Suprapubic skin (tissue), 4 donors: ENCODE data around the gene RNF145. TPM values are rescaled to one million over a fixed set of nuclear protein-coding genes. Genes with fewer than 3 reads are reported as not detected.

Source experiments
- DNase-seq, 2 donors: peaks; one replicate each; pipeline ENCODE4 v3.0.0-alpha.2; 2019; ENCODE audit warnings: low spot score in 2 of 2
- H3K27ac ChIP-seq: fragments of 200-600 bp; sonication (generic); one replicate; pipeline ENCODE4 v1.5.1; 2019
- H3K27me3 ChIP-seq: fragments of 200-600 bp; sonication (generic); one replicate; pipeline ENCODE4 v1.5.1; 2019
- H3K36me3 ChIP-seq: fragments of 200-600 bp; sonication (generic); one replicate; pipeline ENCODE4 v1.5.1; 2019
- H3K4me1 ChIP-seq: fragments of 200-600 bp; sonication (generic); one replicate; pipeline ENCODE4 v1.5.1; 2019
- H3K4me3 ChIP-seq: fragments of 200-600 bp; sonication (generic); one replicate; pipeline ENCODE4 v1.5.1; 2019; ENCODE audit warnings: mild to moderate bottlenecking
- H3K9me3 ChIP-seq: fragments of 200-600 bp; sonication (generic); one replicate; pipeline ENCODE4 v1.5.1; 2019
- CTCF ChIP-seq, 2 donors: fragments of 200-600 bp in 1 of 2; fragments of 450-650 bp in 1 of 2; sonication (generic) in 1 of 2; IDR thresholded peaks; one replicate each; pipeline ENCODE4 v1.5.1; 2016 to 2019; ENCODE audit warnings: antibody characterized with exemption in 2 of 2, mild to moderate bottlenecking in 1 of 2, moderate library complexity in 1 of 2
- EP300 ChIP-seq: sonication (generic); formaldehyde crosslinking; IDR thresholded peaks from one replicate; pipeline ENCODE4 v1.6.1; 2017; ENCODE audit warnings: antibody characterized with exemption
- POLR2A ChIP-seq, 2 donors: fragments of 450-650 bp; IDR thresholded peaks; one replicate each; pipeline ENCODE4 v1.6.1; 2017; ENCODE audit warnings: antibody characterized with exemption in 2 of 2, mild to moderate bottlenecking in 2 of 2, moderate library complexity in 2 of 2
- POLR2AphosphoS5 ChIP-seq, 3 donors: sonication (generic); formaldehyde crosslinking; IDR thresholded peaks; one replicate each; pipeline ENCODE4 v1.6.1; 2017; ENCODE audit warnings: antibody characterized with exemption in 3 of 3
- whole genome bisulfite sequencing: methylation state at CpG from one replicate; pipeline ENCODE4 v1.1.5; 2018; 5-methylcytosine and 5-hydroxymethylcytosine counted together
- total RNA-seq, 4 donors: library from RNA; depleted of rRNA; stranded (reverse); fragments of >200 nt; gene quantifications; one replicate each; pipeline ENCODE4 v1.1.0, GENCODE V29; 2016

RNF145 gene
- total RNA-seq, 4 donors from 2014 or later, result 37.4 to 57.0 (median 48.2) TPM

GRCh38 chr5:159252195-159252594, 42.8 kb upstream of the RNF145 start:
- DNase-seq, result no peak
- no peaks in the 10 kb centered on the region for H3K9me3 ChIP-seq
- TF ChIP-seq EP300 (no peak), POLR2AphosphoS5 (IDR thresholded peaks at IDR 0.05) (no peak), CTCF (IDR thresholded peaks at IDR 0.05) (no peak), POLR2A (IDR thresholded peaks at IDR 0.05) (no peak)
- peaks cover 19% of the 10 kb centered on the region for H3K27me3 ChIP-seq
- WGBS, result 25% methylated on average over 1 of the region's 1 CpG
- H3K27ac ChIP-seq, result no peak overlapping the region
- no peaks in the 10 kb centered on the region for H3K36me3 ChIP-seq
- no peaks in the 10 kb centered on the region for H3K4me1 ChIP-seq
- H3K4me3 ChIP-seq, result no peak overlapping the region

- DNase-seq, result no peak
- 81% methylated on average over 2 of the region's 2 CpGs for WGBS
- no peak overlapping the region for H3K4me3 ChIP-seq
- H3K27me3 ChIP-seq, result peaks cover 6% of the 10 kb centered on the region
- H3K4me1 ChIP-seq, result no peaks in the 10 kb centered on the region
- H3K27ac ChIP-seq, result no peak overlapping the region
- no peaks in the 10 kb centered on the region for H3K9me3 ChIP-seq
- no peaks in the 10 kb centered on the region for H3K36me3 ChIP-seq
- TF ChIP-seq CTCF (IDR thresholded peaks at IDR 0.05) (no peak), POLR2A (IDR thresholded peaks at IDR 0.05) (no peak), EP300 (no peak), POLR2AphosphoS5 (IDR thresholded peaks at IDR 0.05) (no peak)
Measured at GRCh38 chr5:159249158-159249557, 39.8 kb upstream of the RNF145 start.

GRCh38 chr5:159244890-159245289, 35.5 kb upstream of the RNF145 start:
- Histone ChIP-seq H3K27ac (no peak overlapping the region), H3K36me3 (no peaks in the 10 kb centered on the region), H3K27me3 (peaks cover 6% of the 10 kb centered on the region), H3K9me3 (no peaks in the 10 kb centered on the region), H3K4me3 (no peak overlapping the region), H3K4me1 (no peaks in the 10 kb centered on the region)
- TF ChIP-seq POLR2AphosphoS5 (IDR thresholded peaks at IDR 0.05) (no peak), EP300 (no peak), POLR2A (IDR thresholded peaks at IDR 0.05) (no peak), CTCF (IDR thresholded peaks at IDR 0.05) (no peak)
- no peak for DNase-seq

- H3K27ac ChIP-seq, result no peak overlapping the region
- peaks cover 2% of the 10 kb centered on the region for H3K27me3 ChIP-seq
- DNase-seq, result no peak
- H3K4me1 ChIP-seq, result no peaks in the 10 kb centered on the region
- H3K4me3 ChIP-seq, result no peak overlapping the region
- no peaks in the 10 kb centered on the region for H3K36me3 ChIP-seq
- 81% methylated on average over 3 of the region's 3 CpGs for WGBS
- no peaks in the 10 kb centered on the region for H3K9me3 ChIP-seq
- TF ChIP-seq POLR2A (IDR thresholded peaks at IDR 0.05) (no peak), CTCF (IDR thresholded peaks at IDR 0.05) (no peak), EP300 (no peak), POLR2AphosphoS5 (IDR thresholded peaks at IDR 0.05) (no peak)
Measured at GRCh38 chr5:159244163-159244562, 34.8 kb upstream of the RNF145 start.

- Histone ChIP-seq H3K36me3 (no peaks in the 10 kb centered on the region), H3K4me3 (no peak overlapping the region), H3K27ac (no peak overlapping the region), H3K4me1 (no peaks in the 10 kb centered on the region), H3K9me3 (no peaks in the 10 kb centered on the region), H3K27me3 (no peaks in the 10 kb centered on the region)
- DNase-seq, result no peak
- TF ChIP-seq POLR2A (IDR thresholded peaks at IDR 0.05) (no peak), POLR2AphosphoS5 (IDR thresholded peaks at IDR 0.05) (no peak), CTCF (IDR thresholded peaks at IDR 0.05) (no peak), EP300 (no peak)
Measured at GRCh38 chr5:159243385-159243784, 34.0 kb upstream of the RNF145 start.
